IPS-18a (cell line): ENCODE measurements around the gene C20orf144.

ENCODE experiments used
- H3K27ac ChIP-seq: one replicate; pipeline ENCODE4 v1.5.1; 2013; ENCODE audit warnings: low read length
- H3K27me3 ChIP-seq: one replicate; pipeline ENCODE4 v1.6.1; 2013; ENCODE audit warnings: mild to moderate bottlenecking, low read length; ENCODE audit not compliant: control insufficient read depth, insufficient read depth
- H3K36me3 ChIP-seq: one replicate; pipeline ENCODE4 v1.6.1; 2013; ENCODE audit warnings: low read depth, low read length; ENCODE audit not compliant: control insufficient read depth
- H3K4me1 ChIP-seq: one replicate; pipeline ENCODE4 v1.6.1; 2013; ENCODE audit warnings: low read depth, low read length; ENCODE audit not compliant: control insufficient read depth
- H3K4me3 ChIP-seq: one replicate; pipeline ENCODE4 v1.5.1; 2013; ENCODE audit warnings: low read length
- H3K9ac ChIP-seq: one replicate; pipeline ENCODE4 v1.6.1; 2013; ENCODE audit warnings: mild to moderate bottlenecking, low read length, moderate library complexity
- H3K9me3 ChIP-seq: one replicate; pipeline ENCODE4 v1.6.1; 2013; ENCODE audit warnings: low read depth, low read length; ENCODE audit not compliant: control insufficient read depth

The C20orf144 gene

DNA sequence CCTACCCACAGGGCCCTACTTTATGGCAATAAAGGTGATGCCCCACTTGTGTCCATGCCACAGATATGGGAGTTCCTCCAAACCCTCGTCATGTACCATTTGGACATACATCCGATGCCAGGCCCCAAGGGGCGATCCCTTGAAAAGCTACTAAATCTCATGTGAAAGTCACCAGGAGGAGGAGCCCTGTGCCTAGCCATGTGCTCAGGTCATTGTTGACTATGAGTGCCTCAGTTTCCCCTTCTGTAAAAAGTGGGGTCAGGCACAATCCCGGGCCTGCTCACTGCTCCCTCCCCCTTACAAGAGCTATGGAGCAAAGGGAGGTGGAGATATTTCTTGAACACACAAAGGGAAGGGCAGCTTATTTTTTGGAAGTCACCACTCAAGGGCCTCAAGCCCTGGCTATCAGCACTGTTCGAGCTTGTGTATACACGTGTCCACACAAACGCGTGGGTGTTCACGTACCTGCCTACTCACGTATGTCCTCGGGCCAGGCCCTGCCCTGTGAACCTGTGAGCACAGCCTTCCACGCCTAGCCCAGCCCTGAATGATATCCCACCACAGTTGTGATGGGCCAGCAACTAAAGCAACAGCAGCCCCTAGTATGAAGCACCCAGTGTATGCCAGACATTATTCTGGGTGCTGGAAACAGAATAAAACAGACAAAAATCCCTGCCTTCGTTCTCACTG, 6.5 kb downstream of the C20orf144 start:
- Histone ChIP-seq H3K4me3 (no peak overlapping the region), H3K27me3 (peaks cover 8% of the 10 kb centered on the region), H3K27ac (no peak overlapping the region), H3K9me3 (no peaks in the 10 kb centered on the region), H3K9ac (no peak overlapping the region), H3K36me3 (no peaks in the 10 kb centered on the region), H3K4me1 (peaks cover 19% of the 10 kb centered on the region)

DNA sequence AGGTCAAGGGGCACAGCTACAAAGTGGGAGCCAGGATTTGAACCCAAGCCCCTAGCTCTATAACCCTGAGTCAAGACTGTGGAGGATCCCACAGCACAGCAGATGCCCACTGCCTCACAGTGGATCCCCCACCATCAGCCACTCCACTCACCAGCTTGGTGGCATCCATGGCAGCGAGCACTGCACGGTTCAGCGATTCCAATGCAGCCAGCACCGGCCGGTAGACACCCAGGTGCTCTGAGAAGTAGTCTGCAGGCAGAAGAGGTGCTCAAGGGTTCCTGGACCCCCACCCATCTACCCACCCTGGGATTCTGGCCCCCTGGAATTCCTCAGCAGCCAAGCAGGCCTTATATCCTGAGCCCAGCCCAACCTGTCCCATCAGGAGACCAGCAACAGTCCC, 7.1 kb downstream of the C20orf144 start:
- Histone ChIP-seq H3K4me1 (peaks cover 16% of the 10 kb centered on the region), H3K27me3 (peaks cover 8% of the 10 kb centered on the region), H3K9me3 (no peaks in the 10 kb centered on the region), H3K4me3 (no peak overlapping the region), H3K9ac (no peak overlapping the region), H3K36me3 (no peaks in the 10 kb centered on the region), H3K27ac (no peak overlapping the region)

DNA sequence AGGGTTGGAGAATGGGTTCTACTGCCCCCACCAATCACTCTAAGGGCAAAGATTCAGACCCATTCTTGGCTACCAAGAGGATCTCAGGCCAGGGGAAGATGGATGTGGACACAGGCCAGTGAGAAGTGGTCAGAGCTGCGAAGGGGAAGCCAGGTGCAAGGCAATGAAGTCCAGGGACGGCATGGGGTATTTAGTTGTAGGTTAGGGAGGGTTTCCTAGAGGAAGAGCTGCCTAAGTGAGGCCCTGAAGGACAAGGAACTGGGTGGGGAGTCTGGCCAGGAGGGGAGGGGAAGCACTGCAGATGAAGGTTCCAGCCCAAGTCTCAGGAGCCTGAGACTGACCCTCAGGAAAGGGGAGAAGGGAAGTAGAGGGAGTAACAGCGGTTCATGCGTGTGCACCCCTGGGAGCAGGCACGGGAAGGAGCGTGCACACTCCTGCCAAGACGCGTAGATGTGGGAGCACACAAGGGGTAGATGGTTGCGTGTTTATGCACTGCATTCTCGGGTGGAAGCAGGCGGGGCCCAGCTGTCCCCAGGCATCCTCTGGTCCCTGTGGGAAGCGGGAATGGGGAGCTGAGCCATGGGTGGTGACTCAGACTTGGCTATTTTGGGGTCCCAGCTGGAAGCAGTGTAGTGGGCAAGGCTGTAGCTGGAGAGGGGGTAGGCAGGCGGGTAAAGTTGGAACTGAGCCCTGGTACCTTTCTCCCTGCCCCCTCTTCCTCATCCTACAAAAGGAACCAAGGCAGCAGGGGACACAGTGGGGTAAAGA, 7.9 kb downstream of the C20orf144 start:
- Histone ChIP-seq H3K4me1 (peaks cover 17% of the 10 kb centered on the region), H3K9ac (no peak overlapping the region), H3K36me3 (no peaks in the 10 kb centered on the region), H3K27me3 (peaks cover 8% of the 10 kb centered on the region), H3K4me3 (no peak overlapping the region), H3K27ac (no peak overlapping the region), H3K9me3 (no peaks in the 10 kb centered on the region)

DNA sequence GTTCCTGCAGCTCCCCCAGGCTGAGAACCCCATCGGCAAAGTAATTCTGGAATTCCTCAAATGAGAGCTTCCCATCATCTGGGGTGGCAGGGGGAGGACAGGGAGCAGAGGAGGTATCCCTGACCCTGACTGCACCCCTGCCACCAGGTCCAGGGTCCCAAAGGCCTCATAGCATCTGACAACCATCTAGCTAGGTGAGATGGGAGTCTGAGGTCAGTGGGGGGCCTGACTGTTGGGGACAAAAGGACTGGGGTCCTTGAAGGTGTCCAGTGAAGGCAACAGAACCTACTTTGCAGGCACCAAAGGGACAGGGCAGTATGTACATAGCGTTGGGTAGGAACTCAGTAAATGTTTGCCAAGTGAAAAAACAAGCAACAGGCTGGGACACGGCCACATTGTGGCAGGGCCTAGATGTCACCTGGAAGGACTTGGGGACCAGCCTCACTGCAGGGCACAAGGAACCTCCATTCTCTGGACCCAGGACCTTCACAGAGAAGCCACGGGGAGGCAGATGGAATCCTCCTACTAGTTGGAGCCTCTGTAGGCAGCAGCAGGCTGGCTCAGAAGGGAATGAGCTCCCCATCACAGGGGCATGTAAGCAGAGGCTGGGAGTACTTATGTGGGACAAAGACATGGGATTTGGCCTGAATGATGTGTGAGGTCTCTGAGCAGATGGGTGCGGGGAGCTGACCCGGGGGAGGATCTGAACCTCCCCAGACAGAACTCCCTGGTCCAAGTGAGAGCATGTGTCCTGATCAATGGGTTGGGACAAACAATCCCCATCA, 8.8 kb downstream of the C20orf144 start:
- no peaks in the 10 kb centered on the region for H3K9me3 ChIP-seq
- H3K9ac ChIP-seq, result no peak overlapping the region
- H3K36me3 ChIP-seq, result no peaks in the 10 kb centered on the region
- H3K4me3 ChIP-seq, result no peak overlapping the region
- H3K27me3 ChIP-seq, result peaks cover 8% of the 10 kb centered on the region
- no peak overlapping the region for H3K27ac ChIP-seq
- H3K4me1 ChIP-seq, result peaks cover 20% of the 10 kb centered on the region

DNA sequence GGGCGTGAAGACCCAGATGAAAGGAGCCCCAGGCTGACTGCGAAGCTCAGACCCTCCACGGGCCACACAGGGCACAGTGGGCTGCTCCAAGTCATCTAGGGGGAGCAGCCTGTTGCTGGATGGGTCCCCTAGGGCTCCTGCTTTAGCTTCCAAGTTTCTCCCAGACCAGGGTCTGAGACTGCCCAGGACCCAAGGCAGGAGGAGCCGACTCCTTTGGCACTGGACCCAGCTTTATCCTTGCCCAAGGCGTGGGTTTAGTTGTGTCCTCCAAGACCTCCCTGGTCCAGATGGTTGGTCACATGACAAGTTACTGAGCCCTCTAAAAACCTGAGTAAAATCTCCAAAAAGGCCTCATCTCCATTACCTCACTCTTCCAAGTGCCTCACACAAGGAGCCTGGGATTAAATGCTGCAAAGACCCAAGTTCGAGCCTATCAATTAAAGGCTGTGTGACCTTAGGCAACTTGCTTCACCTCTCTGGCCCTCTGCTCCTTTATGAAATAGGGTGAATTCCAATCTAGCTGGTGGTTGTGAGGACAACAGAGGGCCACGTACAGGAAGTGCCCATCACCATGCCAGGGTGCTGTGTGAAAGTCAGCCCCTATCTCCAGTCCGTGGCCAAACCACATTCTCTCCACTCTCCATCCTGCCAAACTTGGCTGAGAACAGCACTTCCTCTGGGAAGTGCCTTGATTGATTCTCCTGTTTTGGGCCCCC, 9.6 kb downstream of the C20orf144 start:
- no peak overlapping the region for H3K4me3 ChIP-seq
- H3K9me3 ChIP-seq, result no peaks in the 10 kb centered on the region
- H3K36me3 ChIP-seq, result peaks cover 7% of the 10 kb centered on the region
- H3K27ac ChIP-seq, result no peak overlapping the region
- H3K27me3 ChIP-seq, result peaks cover 8% of the 10 kb centered on the region
- no peak overlapping the region for H3K9ac ChIP-seq
- H3K4me1 ChIP-seq, result peaks cover 17% of the 10 kb centered on the region

DNA sequence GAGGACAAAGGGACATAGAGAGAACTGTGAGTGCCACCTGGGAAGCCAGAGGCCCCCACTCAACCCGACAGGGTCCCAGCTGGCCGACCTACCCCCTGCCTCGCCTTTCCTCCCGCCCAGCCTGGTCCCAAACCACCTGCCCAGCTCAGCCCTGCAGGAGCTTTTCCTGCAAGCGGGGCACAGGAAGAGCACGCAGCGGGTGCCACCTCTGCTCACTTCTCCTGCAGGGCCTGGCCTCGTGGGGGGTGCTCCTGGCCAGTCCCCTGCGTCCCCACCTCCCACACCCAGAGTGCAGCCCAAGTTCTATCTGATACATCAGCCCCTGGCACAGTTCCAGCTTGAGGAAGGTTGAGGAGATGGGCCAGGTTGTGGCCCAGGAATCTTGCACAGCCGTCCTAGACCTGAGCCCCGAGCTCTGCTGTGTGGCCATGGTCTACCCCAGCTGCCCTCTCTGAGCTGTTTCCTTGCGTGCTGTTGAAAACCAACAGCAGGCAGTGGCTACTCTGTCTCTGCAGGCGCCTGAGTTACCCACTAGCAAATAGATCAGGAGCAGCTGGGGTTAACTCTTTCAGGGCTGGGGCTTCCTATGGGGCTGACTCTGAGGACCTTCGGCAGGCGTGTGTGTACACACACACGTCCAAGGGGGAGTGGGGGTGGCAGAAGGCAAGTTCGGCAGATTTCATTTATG, 10.4 kb downstream of the C20orf144 start:
- H3K4me1 ChIP-seq, result peaks cover 17% of the 10 kb centered on the region
- H3K27ac ChIP-seq, result no peak overlapping the region
- H3K9me3 ChIP-seq, result no peaks in the 10 kb centered on the region
- H3K36me3 ChIP-seq, result peaks cover 8% of the 10 kb centered on the region
- H3K4me3 ChIP-seq, result peak overlapping the region; percentile 72
- H3K27me3 ChIP-seq, result peaks cover 3% of the 10 kb centered on the region
- H3K9ac ChIP-seq, result no peak overlapping the region

DNA sequence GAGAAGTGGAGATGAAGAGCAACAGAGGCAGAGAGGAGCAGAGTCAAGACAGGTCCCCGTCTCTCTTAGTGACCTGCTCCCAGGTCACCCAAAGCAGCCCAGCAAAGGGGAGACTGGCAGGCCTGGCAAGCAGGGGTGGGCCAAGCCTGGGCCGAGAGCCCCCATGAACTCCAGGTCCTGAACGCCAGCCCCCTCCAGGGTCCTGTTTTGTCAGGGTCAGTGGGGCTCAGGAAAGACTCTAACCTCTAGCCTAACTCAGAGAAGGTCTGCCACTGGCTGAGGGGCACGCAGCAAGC, 10.9 kb downstream of the C20orf144 start:
- no peaks in the 10 kb centered on the region for H3K9me3 ChIP-seq
- H3K4me1 ChIP-seq, result peaks cover 17% of the 10 kb centered on the region
- H3K9ac ChIP-seq, result no peak overlapping the region
- H3K36me3 ChIP-seq, result peaks cover 13% of the 10 kb centered on the region
- H3K27ac ChIP-seq, result no peak overlapping the region
- peak overlapping the region; percentile 72 for H3K4me3 ChIP-seq
- no peaks in the 10 kb centered on the region for H3K27me3 ChIP-seq

DNA sequence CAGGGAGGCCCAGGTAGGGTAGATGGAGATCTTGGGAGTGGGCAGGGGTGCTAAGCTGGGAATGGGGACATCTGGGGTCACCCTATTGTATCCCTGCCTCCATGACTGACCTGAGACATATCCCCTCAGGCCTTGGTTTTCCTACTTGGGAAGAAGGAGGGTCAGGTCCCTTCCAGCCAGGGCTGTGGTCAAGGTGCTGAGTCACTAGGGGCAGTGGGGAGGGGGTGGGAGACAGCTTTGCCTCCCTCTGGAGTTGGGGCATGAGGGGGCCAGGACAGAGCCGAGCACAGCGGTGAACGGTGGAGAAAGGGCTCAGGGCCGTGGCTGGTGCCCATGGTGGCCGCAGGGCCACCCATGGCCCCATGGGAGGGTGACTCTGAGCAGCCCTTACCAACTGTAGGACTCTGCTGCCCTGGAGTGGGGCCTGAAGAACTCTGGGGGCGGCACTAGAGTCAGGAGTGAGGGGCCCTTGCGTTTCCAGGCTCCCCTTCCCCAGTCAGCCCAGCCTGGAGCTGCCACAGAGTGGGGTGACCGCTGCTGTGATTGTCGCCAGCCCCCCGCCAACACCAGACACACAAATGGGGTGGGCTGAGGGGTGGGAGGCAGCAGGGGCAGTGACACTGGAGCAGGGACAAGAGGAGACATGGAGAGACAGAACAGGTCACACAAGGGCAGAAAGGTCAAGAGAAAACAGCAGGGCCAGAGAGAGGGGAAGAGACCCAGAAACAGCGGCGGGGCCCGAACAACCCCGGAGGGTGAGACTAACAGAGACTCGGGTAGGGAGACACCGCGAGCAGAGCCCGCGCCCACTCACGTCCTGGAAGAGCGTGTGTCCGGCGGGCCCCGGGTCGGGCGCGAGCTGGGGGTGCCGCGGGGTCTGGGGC, 11.5 kb downstream of the C20orf144 start:
- Histone ChIP-seq H3K9ac (peak overlapping the region; percentile 52), H3K36me3 (peaks cover 18% of the 10 kb centered on the region), H3K4me1 (peaks cover 17% of the 10 kb centered on the region), H3K27me3 (no peaks in the 10 kb centered on the region), H3K9me3 (no peaks in the 10 kb centered on the region), H3K27ac (no peak overlapping the region), H3K4me3 (peak overlapping the region; percentile 72)

DNA sequence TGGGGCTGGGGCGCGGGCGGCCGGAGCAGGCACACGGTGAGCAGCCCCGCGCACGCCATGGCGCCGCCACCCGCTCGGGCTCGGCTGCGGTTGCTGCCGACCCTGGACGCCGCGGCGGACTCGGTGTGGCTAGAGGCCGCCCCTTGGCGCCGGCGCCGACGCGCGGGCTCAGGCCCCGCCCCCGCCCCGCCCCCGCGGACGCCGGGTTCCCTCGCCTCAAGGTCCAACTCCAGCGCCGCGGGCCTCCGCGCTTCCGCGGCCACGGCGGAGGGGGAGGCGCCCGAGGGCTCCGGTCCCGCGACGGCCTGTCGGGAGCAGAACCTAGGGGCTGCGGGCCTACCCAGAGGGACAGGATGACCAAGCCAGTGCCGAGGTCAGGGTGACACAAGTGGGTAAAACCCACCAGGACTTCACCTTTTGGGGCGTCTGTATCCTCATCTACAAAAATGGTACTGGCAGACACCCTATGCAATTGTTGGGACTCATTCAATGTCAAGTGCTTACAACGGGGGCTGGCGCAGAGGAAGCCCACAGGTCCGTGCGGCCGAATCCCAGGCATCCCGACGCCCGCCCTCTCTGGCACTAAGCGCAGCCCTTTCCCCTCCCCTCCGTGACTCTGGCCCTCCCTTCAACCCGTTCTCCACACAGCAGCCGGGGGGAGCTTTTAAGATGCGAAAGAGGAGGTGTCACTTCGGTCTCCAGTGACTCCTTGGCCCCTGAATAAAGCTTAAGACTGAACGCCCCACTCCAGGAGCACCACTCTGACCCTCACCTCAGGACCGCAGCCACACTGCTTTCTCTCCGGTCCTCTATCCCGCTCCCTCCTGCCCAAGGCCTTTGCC, 12.4 kb downstream of the C20orf144 start, which contains the start of gene NECAB3:
Gene NECAB3 (minus strand): TSS at position 135 of the 842 bp plus-strand sequence. CDS start 76 bp downstream, at position 59.
- Histone ChIP-seq H3K27ac (no peak within 1 kb of the TSS), H3K36me3 (peaks cover 26% of the 10 kb centered on the region), H3K27me3 (no peaks in the 10 kb centered on the region), H3K9ac (peak within 1 kb of the TSS; percentile 61), H3K4me3 (peak within 1 kb of the TSS; percentile 73), H3K4me1 (peaks cover 17% of the 10 kb centered on the region), H3K9me3 (no peaks in the 10 kb centered on the region)
